Esophagus squamous epithelium (tissue), 5 donors: ENCODE measurements around the gene SLC15A4. TPM values are rescaled to one million over a fixed set of nuclear protein-coding genes. Genes with fewer than 3 reads are reported as not detected.

Experiments used
- DNase-seq: peaks from one replicate; lab custom pipeline; 2025; lab: John Stamatoyannopoulos, UW
- H3K27ac ChIP-seq, 4 donors: fragments of 200-600 bp; sonication (generic); one replicate each; pipeline ENCODE4 v1.5.1; 2016 to 2019; ENCODE audit warnings: mild to moderate bottlenecking in 1 of 4
- H3K27me3 ChIP-seq, 4 donors: fragments of 200-600 bp; sonication (generic); 1 replicate in 3 of 4; 2 replicates in 1 of 4; pipeline versions ENCODE4 v1.5.1 to v1.6.0; 2017 to 2021; ENCODE audit warnings: antibody characterized with exemption in 1 of 4
- H3K36me3 ChIP-seq, 3 donors: fragments of 200-600 bp; sonication (generic); one replicate each; pipeline ENCODE4 v1.5.1; 2016 to 2019
- H3K4me1 ChIP-seq, 3 donors: fragments of 200-600 bp; sonication (generic); one replicate each; pipeline ENCODE4 v1.5.1; 2017 to 2019
- H3K4me3 ChIP-seq, 4 donors: fragments of 200-600 bp; sonication (generic); 1 replicate in 3 of 4; 2 replicates in 1 of 4; pipeline ENCODE4 v1.5.1; 2016 to 2019; ENCODE audit warnings: mild to moderate bottlenecking in 2 of 4, moderate library complexity in 1 of 4
- H3K9me3 ChIP-seq, 3 donors: fragments of 200-600 bp; sonication (generic); one replicate each; pipeline ENCODE4 v1.5.1; 2016 to 2019
- POLR2A ChIP-seq, 4 donors: fragments of 450-650 bp; IDR thresholded peaks; one replicate each; pipeline ENCODE4 v1.6.1; 2017; ENCODE audit warnings: antibody characterized with exemption in 4 of 4, mild to moderate bottlenecking in 4 of 4, moderate library complexity in 3 of 4
- whole genome bisulfite sequencing, 2 donors: methylation state at CpG; one replicate each; pipeline ENCODE4 v1.1.5; 2018; 5-methylcytosine and 5-hydroxymethylcytosine counted together
- intact Hi-C: fragments of 100-400 bp; cut with DNase I; formaldehyde crosslinking; loops from one replicate; pipeline ENCODE4 v1.15.0; 2022
- total RNA-seq, 4 donors: library from RNA; depleted of rRNA; stranded (reverse); fragments of >200 nt; gene quantifications; one replicate each; pipeline ENCODE4 v1.1.0, GENCODE V29; 2016
- TF ChIP-seq, protein P1 (sequence below), 6 experiments: fragments of 450-650 bp in 4 of 6; fragments of 200-600 bp in 2 of 6; sonication (generic) in 2 of 6; IDR thresholded peaks; one replicate each; pipeline ENCODE4 v1.5.1; 2016 to 2019; ENCODE audit warnings: antibody characterized with exemption in 6 of 6, mild to moderate bottlenecking in 4 of 6, moderate library complexity in 4 of 6
- donor health status: DM: yes; HTN: yes; CAD: no.

The SLC15A4 gene
- total RNA-seq, 4 donors from 2014 or later = 13.5 to 38.1 (median 26.8) TPM

DNA sequence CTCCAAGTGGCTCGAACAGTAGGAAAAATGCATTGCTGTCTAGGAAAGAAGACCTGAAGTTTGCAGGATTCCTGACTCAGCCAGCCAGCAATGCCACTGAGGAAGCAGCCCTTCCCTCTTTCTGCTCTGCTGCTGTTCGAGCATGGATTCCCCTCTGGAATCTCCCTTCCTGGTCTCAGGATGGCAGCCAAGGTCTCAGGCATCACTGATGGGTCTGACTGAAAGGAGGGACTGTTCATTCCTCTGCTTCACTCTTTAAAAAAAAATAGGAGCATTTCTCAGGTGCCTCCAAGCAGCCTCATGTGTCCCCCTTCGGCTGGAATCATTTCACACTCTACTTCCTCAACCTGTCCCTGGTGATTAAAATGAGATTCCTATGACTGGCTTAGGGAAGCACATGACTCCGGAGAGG is 62.4 kb downstream of the SLC15A4 start:
- Histone ChIP-seq H3K36me3 (no peaks in the 10 kb centered on the region), H3K4me3 (no peak overlapping the region), H3K27ac (no peak overlapping the region), H3K9me3 (no peaks in the 10 kb centered on the region), H3K27me3 (peaks cover 0 to 25% (median 0%) of the 10 kb centered on the region in 4 donors), H3K4me1 (no peaks in the 10 kb centered on the region)
- 26 to 33% methylated on average over 4 of the region's 4 CpGs for WGBS, 2 donors
- no peak for DNase-seq
- intact Hi-C loops = no loop called here
- TF ChIP-seq POLR2A (IDR thresholded peaks at IDR 0.05) = no peak
- TF ChIP-seq, protein P1, sequence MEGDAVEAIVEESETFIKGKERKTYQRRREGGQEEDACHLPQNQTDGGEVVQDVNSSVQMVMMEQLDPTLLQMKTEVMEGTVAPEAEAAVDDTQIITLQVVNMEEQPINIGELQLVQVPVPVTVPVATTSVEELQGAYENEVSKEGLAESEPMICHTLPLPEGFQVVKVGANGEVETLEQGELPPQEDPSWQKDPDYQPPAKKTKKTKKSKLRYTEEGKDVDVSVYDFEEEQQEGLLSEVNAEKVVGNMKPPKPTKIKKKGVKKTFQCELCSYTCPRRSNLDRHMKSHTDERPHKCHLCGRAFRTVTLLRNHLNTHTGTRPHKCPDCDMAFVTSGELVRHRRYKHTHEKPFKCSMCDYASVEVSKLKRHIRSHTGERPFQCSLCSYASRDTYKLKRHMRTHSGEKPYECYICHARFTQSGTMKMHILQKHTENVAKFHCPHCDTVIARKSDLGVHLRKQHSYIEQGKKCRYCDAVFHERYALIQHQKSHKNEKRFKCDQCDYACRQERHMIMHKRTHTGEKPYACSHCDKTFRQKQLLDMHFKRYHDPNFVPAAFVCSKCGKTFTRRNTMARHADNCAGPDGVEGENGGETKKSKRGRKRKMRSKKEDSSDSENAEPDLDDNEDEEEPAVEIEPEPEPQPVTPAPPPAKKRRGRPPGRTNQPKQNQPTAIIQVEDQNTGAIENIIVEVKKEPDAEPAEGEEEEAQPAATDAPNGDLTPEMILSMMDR (IDR thresholded peaks at IDR 0.05) = no peak

DNA sequence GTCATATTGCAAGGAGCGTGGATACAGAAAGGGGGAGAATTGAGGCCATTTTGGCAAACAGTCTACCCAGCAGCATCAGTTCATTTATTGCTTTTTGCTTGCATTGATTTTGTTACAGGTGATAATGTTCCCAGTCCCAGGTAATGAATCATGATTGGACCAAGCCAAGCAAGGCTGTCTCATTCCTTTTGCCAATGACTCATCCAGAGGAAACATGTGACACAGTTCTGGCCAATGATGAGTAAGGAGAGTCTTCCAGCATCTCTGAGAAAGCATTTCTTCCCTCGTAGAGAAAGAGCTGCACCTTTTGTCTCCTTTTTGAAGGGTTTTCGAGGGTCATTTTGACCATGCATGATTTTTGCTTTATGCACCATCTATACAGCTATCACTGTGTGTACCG is 68.2 kb downstream of the SLC15A4 start:
- no peaks in the 10 kb centered on the region for H3K36me3 ChIP-seq
- no peaks in the 10 kb centered on the region for H3K9me3 ChIP-seq
- no peak overlapping the region for H3K4me3 ChIP-seq
- TF ChIP-seq, protein P1 (IDR thresholded peaks at IDR 0.05) = no peak
- TF ChIP-seq POLR2A (IDR thresholded peaks at IDR 0.05) = no peak
- WGBS, 2 donors = 70 to 76% methylated on average over 4 of the region's 4 CpGs
- no peak overlapping the region for H3K27ac ChIP-seq
- DNase-seq = no peak
- intact Hi-C loops = no loop called here
- no peaks in the 10 kb centered on the region for H3K27me3 ChIP-seq
- no peaks in the 10 kb centered on the region for H3K4me1 ChIP-seq

DNA sequence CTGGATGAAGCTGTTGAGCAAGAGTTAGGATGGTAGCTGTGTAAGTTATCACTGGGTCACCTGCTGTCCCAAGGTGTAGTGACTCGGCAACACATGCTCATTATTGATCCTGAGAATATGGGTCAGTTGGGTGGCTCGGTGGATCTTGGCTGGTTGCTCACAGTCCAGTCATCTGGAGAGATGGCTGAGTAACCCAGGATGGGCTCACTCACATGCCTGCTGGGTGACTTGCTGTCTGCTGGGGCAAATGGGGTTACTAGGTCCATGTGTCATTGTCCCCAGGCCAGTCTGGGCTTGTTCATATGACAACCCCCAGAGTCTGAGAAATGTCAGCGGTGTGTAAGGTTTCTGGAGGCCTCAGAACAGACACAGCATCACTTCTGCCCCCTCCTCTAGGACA is 69.5 kb downstream of the SLC15A4 start:
- DNase-seq = no peak
- TF ChIP-seq, protein P1 (IDR thresholded peaks at IDR 0.05) = no peak
- no peak for TF ChIP-seq POLR2A (IDR thresholded peaks at IDR 0.05)
- intact Hi-C loops = no loop called here
- H3K27ac ChIP-seq = no peak overlapping the region
- no peaks in the 10 kb centered on the region for H3K9me3 ChIP-seq
- H3K27me3 ChIP-seq = no peaks in the 10 kb centered on the region
- no peaks in the 10 kb centered on the region for H3K36me3 ChIP-seq
- whole genome bisulfite sequencing, 2 donors = 71 to 73% methylated on average over 3 of the region's 3 CpGs
- no peak overlapping the region for H3K4me3 ChIP-seq
- no peaks in the 10 kb centered on the region for H3K4me1 ChIP-seq

DNA sequence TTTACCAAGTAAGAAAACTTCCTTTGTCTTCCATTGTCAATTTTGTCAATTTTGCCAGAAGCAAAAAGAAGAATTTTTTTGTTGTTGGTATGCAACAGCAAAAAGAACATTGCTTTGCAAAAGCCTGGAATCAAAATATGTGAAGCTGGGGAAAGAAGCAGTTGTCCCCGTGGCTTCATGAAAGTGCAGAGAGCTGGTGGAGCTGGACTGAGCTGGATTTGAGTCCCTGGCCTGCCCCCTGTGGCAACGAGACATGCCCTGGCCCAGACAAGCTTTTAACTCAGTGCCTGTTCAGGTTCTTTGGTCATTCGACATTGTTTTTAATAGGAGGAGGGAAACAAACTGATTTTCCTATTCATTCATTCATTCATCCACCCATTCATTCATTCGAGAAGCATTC is 70.3 kb downstream of the SLC15A4 start:
- no peak for DNase-seq
- H3K9me3 ChIP-seq = no peaks in the 10 kb centered on the region
- H3K36me3 ChIP-seq = no peaks in the 10 kb centered on the region
- WGBS, 2 donors = 29 to 35% methylated on average over 4 of the region's 4 CpGs
- H3K27me3 ChIP-seq = no peaks in the 10 kb centered on the region
- TF ChIP-seq, protein P1 (IDR thresholded peaks at IDR 0.05) = no peak
- TF ChIP-seq POLR2A (IDR thresholded peaks at IDR 0.05) = no peak
- no peak overlapping the region for H3K4me3 ChIP-seq
- intact Hi-C loops = no loop called here
- H3K4me1 ChIP-seq = no peaks in the 10 kb centered on the region
- no peak overlapping the region for H3K27ac ChIP-seq

DNA sequence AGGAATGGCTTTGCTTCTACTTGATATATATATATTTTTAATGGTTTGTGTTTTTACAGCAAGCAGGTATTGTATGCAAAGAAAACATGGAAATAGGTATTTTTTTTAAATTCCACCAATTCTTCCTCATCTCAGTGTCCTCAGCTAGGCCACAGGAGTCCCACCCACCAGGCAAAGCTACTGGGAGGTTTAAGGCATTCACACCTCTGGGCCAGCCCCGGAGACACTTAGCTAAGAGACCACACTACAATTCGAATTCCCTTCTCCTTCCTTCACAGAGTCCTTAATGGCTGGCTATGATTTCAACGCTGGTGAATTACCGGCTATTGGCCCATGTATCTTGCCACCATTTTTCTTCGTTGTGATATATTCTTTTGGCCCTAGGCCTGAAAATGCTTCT is 71.4 kb downstream of the SLC15A4 start:
- Histone ChIP-seq H3K27ac (no peak overlapping the region), H3K27me3 (no peaks in the 10 kb centered on the region), H3K9me3 (no peaks in the 10 kb centered on the region), H3K4me1 (no peaks in the 10 kb centered on the region), H3K36me3 (no peaks in the 10 kb centered on the region), H3K4me3 (no peak overlapping the region)
- 66 to 76% methylated on average over 5 of the region's 5 CpGs for WGBS, 2 donors
- intact Hi-C loops = no loop called here
- DNase-seq = no peak
- TF ChIP-seq POLR2A (IDR thresholded peaks at IDR 0.05) = no peak

DNA sequence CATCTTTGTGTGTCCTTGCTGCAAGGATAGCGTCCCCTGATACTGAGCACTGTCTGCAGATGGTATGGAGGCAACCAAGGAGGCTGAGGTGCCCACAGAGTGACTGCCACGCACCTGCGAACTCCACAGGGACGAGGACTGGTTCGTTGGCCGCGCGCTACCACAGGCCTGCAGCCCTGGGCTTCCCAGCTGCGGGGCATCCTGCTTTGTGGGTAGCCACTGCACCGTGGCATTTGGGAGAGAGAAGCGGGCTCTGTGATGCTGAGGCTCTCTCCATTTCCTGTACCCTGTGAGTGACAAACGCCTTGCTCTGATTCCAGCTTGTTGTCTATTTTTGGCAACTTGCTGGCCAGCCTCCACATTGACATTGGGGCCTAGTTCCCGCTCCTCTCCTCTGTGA is 76.3 kb downstream of the SLC15A4 start:
- TF ChIP-seq, protein P1 (IDR thresholded peaks at IDR 0.05) = no peak
- TF ChIP-seq POLR2A (IDR thresholded peaks at IDR 0.05) = no peak
- WGBS, 2 donors = 61 to 68% methylated on average over 3 to 8 of the region's 13 CpGs
- no peaks in the 10 kb centered on the region for H3K9me3 ChIP-seq
- no peak overlapping the region for H3K27ac ChIP-seq
- no peaks in the 10 kb centered on the region for H3K4me1 ChIP-seq
- no peak overlapping the region for H3K4me3 ChIP-seq
- no peaks in the 10 kb centered on the region for H3K36me3 ChIP-seq
- no peaks in the 10 kb centered on the region for H3K27me3 ChIP-seq
- intact Hi-C loops = no loop called here
- no peak for DNase-seq
